OCI-M1 (cell line): ENCODE data around the gene NRXN2.
A peak's percentile ranks its signal among the peaks of the same experiment; 100 is the strongest.
"Not testable (repeated sequence)": the region's sequence is repeated elsewhere in the genome, so short reads cannot be mapped to it uniquely, and the experiment has no call there.

Experiments used
- DNase-seq: peaks from one replicate; lab custom pipeline; 2025; lab: John Stamatoyannopoulos, UW

Gene NRXN2

DNA sequence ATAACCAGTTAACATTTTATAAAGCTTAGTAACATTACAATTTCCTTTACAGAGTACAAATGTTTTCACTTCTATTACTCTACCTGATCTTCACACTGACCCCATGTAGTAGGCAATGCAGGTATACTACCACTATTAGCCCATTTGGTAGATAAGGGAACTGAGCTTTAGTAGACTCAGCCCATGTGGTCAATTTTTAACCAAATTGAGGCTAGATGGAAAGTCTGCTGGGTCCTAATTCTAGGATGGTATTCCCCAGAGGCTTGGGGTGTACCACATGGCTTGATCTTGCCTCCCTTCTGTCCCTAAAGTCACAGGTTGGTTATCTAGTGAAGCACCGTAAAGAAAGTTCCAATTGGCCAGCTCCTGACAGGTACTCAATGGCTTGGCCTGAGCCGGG, 48.2 kb downstream of the NRXN2 start:
- DNase-seq = no peak

DNA sequence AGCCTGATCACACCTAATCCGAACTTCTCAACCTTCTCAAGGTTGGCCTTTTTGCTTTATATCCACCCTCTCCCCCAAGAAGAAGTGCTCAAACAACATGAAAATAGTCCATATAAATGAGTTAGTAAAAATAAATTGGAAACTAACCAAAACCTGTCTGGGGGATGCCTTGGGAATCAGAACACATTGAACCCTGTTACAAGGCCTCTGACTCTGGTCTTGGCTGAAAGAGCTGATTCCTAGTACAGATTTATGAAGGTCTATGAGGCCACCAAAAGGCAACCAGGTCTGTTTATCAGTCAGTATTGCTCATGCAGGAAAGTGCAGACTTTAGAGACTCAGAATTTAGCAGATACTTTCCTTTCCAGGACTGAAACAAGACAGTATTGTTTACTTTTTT, 49.7 kb downstream of the NRXN2 start:
- no peak for DNase-seq

DNA sequence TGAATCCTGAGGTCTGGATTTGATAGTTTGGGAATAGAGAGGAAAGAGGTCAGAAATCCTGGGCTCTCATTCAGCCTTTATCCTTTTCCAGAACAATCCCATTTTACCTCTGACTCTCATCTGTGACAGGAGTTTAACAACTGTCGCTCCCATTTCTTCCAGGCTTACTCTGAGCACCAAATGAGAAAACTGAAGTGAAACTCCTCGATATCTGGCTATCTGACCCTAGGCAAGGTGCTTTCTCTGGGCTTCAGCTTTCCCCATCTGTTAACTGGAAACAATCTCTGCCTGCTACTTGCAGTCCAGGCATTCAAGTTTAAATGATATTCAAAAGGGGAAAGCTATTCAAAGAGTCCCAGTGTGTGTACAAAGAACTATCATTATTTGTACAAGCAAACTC, 50.1 kb downstream of the NRXN2 start:
- no peak for DNase-seq

DNA sequence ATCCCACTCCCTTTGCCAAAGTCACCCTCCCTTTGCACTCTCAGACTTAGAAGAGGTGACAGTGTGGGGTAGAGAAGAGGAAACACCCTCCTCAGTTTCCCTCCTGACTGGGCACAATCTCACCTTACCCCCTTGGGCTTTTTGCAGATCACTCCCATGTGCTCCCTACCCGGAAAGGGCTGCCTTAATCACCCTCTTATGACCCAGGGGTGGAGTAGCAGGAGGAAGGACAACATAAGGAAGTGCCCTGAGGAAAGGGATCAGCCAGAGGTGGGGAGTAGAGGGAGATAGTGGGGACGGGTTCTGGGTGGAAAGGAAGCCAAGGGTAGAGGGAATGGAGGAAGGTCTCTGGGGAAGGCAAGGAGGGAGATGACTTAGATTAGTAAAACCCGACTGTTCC, 52.0 kb downstream of the NRXN2 start:
- DNase-seq = no peak

DNA sequence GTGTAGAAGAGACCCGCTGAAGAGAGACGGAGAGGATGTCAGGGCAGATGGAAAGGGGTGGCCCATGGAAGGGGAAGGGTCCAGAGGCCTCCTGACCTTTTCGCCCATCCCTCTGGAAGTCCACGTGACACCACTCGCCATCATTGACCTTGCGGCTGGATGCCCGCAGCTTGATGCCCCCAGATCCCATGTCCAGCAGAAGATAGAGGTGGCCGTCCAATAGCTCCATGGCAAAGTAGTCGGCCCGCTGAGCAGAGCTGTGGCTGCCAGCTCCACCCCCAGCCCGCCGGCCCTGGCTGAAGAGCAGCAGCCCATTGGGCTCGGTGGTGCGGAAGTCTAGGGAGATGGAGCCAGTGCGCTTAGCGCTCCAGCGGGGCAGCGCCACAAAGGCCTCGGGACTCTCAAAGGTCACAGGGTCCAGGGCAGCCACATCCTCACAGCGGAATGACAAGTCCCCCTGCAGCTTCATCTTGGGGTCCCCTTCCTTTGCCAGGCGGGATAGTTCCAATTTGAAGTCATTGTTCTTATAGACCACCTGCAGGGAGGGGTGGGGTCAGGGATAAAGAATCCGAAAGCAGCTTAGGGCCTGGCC, 55.7 kb downstream of the NRXN2 start:
- no peak for DNase-seq

DNA sequence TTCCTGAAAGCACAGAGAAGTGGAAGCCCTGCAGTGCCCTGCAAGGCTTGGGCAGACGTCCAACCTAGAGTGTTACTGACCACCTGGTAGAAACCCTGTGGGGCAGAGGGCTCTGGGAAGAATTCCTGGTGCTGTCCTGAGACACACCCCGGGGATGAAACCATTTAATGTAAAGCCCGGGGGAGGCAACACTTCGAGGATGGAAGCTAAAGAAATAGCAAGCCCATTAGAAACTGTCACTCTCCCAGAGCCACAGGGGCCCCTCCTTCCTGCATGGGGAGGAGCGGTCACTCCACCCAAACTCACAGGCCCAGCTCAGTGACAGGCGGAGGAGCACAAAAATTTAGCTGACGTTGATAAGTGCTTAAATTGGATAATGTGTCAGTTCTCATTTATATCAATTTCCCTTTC, 57.6 kb downstream of the NRXN2 start:
- no peak for DNase-seq

DNA sequence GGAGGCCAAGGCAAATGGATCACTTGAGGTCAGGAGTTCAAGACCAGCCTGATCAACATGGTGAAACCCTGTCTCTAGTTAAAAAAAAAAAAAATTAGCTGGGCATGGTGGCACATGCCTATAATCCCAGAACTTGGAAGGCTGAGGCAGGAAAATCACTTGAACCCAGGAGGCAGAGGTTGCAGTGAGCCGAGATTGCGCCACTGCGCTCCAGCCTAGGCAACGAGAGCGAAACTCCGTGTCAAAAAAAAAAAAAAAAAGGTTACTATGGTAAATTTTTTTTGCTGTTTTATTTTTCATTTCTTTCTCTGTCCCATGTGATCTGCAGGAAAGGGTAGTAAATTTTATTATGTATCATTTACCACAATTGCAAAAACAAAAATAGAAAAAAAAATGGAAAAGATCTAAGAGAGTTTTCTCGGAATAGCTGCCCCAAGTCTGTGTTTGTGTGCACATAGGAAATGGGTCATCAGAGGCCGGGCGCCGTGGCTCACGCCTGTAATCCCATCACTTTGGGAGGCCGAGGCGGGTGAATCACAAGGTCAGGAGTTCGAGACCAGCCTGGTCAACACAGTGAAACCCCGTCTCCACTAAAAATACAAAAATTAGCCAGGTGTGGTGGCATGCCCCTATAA, 58.6 kb downstream of the NRXN2 start:
- not testable (repeated sequence) for DNase-seq

DNA sequence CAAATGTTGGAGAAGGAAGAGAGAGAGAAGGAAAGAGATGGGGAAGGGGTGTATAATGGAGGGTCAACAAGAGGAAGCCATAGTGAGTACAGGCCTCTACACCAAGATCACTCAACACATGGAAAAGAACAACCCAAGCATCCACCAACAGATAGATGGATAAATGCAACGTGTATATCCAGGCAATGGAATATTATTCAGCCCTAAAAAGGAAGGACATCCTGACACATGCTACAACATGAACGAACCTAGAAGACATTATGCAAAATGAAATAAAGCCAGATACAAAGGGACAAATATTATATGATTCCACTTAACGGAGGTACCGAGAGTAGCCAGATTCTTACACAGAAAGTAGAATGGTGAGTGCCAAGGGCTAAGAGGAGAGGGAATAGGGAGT, 59.3 kb downstream of the NRXN2 start:
- DNase-seq = no peak

DNA sequence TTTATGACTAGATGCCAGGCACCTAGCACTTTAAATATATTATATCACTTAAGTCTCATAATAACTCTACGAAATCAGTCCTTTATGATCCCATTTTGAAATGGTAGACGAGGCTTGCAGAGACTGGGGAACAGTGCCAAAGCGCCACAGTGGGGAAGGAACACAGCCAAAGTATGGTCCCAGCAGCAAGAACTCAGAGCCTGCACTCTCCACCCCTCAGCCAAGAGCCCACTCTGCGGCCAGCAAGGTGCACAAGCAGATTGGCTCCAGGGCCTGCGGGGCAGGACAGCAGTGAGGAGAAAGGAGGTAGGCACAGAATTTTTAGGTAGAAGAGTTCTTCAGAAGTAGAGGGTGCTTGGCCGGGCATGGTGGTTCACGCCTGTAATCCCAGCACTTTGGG, 61.4 kb downstream of the NRXN2 start:
- no peak for DNase-seq

DNA sequence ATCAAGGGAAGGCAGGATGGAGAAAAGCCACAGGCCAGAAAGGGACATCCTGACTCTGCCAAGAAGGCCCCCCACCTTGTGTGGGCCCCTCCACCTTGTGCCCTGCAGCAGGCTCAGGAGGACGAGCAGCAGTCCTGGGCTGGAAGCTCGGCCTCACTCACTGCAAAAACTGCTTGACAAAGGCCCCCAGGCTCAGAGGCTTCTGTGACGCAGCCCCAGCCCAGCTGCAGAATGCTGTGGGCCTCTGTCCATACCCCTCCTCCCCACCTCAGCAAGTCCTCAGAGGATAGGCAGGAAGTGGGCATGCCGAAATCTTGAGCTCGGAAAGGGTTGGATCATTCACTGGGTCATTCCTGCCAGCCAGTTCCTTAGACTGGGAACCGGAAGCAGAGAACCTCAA, 61.9 kb downstream of the NRXN2 start:
- no peak for DNase-seq

DNA sequence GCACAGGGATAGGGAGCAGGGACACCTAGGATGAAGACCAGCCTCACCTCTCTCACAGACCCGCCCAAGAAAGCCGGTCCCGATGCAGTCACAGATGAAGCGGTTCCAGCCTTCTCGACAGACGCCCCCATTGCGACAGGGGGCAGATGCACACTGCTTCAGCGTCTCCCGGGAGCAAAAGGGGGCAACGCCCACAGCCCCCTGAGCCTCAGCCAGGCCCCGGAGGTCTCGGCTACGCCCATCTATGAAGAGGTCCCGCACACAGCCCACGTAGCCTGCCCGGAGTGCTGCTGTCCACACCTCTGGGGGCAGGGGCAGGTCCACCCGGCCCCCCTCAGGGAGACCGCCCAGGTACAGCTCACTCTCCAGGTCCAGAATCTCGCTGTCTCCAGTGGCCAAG, 62.3 kb downstream of the NRXN2 start:
- DNase-seq = no peak

DNA sequence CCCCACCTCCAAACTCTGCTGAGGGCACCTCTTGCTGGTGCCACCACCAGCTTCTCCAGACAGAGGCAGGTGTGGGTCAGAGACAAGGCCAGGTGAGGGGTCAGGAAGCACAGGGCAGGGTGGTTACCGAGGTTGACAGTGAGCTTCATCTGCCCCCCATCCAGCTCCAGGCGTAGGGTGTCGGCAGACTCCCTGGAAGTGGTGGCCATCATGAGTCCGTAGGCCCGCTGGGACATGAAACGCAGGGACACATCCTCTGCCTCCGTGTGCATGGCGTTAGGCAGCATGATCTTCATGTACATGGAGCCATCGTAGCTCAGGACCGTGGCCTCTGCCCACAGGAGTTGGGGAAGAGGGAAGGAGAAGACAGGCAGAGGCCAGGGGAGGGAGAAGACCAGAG, 62.8 kb downstream of the NRXN2 start:
- no peak for DNase-seq

DNA sequence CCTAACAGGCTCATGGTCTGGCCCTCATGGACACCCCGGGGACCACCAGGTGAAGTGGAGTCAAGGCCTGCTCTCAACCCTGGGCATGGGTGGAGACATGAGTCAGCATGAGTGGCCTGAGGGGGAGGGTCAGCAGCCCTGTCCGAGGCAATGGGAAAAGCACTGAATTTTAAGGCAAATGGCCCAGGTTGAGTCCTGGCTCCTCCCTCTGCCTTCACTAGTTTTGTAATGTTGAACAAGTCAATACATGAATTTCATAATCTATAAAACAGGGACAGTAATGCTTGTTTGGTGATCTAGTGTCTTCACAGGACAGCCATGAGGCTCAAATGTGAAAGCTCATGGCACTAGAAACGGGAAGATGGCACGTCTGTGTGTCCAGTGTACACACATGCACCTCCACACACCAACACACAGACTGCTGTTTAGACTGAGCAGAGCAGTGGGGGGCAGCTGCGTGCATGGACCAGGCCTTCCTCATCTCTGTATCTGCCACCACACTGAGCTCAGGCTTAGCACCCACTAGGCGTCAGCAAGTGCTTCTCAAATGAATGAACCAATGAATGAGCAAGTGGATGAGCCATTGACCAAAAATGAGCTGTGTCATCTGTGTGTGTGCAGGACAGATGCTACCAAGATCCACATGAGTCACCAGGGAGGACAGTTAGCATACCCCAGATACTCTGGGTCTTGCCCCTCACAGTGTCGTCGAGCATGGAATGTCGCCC, 63.4 kb downstream of the NRXN2 start:
- DNase-seq = peak; percentile 25

DNA sequence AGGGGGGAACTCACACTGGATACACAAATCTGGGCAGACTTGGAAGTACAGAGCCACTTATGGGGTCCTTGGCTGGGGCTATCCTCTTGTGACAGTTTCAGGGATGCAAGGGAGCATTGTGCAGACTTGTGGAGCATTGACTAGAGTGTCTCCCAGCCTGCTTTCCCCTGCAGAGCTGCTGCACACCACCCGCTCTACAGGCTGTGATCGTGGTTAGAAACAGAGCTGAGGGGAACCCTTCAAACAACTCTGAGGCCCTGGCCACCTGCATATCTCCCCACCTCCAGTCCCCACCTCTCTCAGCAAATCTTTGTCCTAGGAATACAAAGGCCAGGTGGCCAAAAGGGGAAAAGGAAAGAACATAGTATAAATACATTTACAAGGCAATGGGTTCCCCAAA, 64.7 kb downstream of the NRXN2 start:
- no peak for DNase-seq

DNA sequence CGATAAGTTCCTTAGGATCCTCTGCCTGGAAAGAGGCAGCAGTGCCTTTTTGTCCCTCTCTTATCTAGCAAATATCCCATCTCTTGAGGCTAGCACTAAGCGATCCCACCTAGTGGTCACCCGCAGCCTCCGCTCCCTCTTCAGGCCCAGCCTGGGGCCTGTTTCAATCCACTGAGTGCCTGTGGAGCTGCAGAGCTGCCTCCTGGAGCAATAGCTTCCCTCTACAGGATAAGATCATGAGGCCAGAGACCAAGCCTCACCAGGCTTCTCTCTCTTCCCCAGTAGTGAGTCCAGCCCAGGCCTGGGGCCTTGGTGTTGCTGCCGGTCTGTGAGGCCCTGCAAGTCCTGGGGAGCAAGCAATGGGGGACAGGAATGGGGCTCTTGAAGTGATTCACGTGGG, 66.1 kb downstream of the NRXN2 start:
- DNase-seq = no peak

DNA sequence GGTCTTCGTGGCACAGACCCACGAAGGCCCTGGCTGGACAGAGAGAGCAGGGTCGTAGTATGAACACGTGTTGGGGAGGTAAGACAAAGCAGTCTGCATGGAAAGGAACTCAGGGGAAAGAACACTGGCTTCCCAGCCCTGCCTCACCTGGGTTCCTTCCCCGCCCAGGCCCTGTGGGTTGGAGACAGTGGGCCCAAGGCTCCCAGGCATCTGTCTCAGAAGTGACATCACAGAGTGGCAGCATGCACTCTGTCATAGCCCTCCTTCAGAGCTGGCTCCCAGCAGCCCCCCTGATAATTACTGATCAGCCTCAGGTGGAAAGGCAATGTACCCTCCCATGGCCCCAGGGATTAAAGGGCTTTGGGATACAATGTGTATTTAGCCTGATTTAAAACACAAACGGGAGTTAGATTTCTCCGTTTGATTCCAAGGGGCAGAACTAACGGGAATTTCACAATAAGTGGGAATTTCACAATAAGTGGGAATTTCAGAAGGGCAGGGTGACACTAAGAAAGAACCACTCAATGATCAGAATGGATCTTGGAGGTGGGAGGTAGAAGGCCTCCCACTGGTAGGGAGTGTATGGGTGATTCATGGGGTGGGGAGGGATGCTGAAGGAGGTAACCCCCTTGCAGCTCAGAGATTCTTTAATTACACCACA, 66.9 kb downstream of the NRXN2 start:
- DNase-seq = no peak

DNA sequence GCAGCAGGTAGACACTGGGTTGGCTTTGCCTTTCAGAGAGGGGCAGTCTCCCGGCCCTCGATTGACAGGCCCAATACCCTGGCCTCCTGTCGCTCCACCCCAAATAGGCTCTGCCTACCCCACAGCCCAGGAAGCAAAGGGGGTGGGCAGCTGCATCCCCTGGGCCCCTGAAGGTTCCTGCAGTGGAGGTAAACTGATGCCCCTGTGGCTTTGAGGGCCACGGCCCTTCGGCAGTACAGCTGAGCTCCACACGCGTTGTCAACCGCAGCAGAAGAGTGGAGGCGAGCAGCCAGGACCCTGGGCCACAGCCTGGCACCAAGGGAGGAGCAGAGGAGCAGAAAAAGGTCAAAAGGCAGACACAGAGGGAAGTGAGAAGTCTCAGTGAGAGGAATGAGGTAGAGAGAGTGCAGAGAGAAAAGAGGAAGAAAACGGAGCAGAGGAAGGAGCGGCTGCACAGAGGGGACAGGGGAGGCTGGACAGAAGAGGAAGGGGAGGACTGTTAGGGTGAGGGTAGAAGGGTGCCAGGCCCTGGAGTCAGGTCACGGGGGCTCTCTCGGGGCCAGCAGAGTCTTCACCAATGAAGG, 67.9 kb downstream of the NRXN2 start:
- DNase-seq = peak; percentile 38

DNA sequence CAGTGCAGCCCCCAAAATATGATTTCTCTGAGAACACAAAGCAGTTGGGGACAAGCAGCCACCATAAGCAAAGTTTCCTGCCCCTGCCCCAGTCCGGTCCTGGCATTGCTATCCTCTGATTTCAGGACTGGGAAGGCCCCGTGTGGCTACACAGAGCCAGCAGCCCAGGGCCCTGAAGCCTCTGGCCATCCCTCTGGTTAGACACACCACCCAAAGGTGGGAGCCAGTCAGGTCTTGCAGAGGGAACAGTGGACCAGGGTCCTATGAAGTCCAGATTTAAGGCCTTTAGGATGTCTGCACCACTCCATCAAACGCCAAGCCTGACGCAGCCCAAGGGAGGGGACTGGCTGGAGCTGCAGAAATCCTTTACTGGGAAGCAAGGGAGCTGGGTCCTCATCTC, 68.6 kb downstream of the NRXN2 start:
- DNase-seq = no peak

DNA sequence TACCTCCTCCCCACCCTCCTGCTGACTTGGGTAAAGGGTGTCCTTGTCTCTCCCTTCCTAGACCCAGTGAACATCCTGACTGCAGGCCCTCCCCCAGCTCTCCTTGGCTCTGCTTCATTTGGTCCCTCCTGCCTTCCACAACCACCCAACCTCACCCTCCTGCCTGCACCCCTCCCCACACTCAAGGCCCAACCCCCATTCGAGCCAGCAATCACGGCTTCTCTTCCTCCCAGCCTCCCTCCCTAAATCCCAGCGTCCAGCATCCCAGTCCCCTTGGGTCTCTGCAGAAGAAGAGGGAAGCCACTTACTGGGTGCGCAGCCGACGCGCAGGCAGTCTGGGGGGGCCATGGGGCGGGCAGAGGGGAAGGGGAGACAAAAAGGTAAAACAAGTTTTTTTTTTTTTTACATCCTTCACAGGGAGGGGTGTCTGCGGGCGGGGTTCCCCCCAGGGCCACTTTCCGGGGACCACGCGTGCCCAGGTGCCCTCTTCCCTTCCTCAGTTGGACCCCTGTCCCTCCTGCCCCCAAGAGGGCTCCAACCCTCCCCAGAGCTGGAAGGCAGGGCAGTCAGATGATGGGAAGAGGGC, 69.5 kb downstream of the NRXN2 start:
- DNase-seq = no peak

DNA sequence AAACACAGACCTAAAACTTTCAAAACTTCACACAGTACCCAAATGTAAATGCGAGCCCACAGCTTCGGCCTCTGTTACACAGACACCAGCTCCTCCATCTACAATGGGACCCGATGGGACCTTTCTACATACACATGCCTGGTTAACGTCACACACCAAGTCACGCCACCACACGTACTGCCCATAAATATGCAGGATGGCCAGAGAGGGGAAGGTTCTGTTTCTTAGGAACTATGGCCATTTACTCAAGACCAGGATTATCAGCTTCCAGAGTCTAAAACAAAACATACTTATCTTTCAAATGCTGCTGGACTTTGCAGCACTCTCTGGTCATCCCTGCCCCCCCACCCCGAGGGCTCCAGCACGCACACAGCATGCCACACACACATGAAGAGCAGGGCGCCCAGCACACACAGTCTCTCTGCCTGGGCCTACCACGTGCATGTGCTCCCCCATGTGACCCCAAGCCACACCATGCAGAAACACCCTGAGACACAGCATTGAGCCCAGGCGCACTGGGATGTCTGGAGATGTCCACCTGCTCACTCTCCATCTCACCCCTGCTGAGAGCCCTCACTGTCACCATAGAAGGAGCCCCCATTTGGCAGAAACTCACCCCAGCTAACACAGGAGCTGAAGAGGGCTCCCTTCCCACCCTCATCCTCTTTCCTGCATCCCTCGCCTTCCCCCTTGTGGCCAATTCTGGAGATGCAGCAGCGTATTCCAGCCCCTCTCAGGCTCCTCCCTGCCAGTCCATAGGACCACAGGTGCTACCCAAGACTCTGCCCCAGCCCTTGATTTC, 70.2 kb downstream of the NRXN2 start:
- peak; percentile 88 for DNase-seq

DNA sequence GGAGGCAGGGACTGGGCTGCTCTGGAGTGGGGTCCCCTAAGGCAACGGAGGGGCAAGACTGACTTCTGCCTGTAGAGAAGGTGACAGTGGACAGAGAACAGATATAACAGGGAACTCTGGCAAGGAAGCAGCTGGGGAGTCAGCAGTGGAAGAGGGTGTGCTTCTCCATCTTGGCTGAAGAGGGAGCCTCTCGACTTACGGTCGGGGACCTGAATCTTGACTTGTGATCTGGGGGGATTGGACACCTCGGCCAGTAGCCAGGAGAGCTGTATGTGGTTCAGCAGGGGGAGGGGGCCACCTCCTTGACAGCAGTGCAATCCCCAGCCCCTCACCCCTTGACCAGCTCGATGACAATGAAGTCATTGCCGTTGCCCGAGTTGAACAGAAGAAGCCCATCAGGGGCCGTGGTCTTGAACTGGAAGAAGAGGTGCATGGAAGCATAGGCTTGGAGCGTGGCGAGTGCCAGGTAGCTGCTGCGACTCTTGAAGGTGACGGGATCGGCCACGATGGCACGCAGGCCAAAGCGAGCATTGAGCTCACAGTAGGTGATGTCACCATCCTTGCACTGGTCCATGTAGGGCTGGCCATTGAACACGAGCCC, 72.0 kb downstream of the NRXN2 start:
- DNase-seq = peak; percentile 42
